CD14-positive monocyte (primary cell): ENCODE measurements around the gene GRIA3. TPM values are rescaled to one million over a fixed set of nuclear protein-coding genes. Genes with fewer than 3 reads are reported as not detected.

Experiments
- DNase-seq, 3 donors: peaks; one replicate each; pipeline ENCODE4 v3.0.0-alpha.2; 2011 to 2022
- H2AFZ ChIP-seq: 2 replicates; pipeline ENCODE4 v1.6.0; 2012; ENCODE audit warnings: mild to moderate bottlenecking, low read depth, low read length, inconsistent platforms; ENCODE audit not compliant: insufficient read depth, poor library complexity, severe bottlenecking
- H3K27ac ChIP-seq, 2 donors: 1 replicate in 1 of 2; 2 replicates in 1 of 2; pipeline ENCODE4 v1.5.1; 2012 to 2013; ENCODE audit warnings: low read length in 2 of 2, control low read depth in 1 of 2, inconsistent platforms in 1 of 2, low read depth in 1 of 2, mild to moderate bottlenecking in 1 of 2
- H3K27me3 ChIP-seq, 2 donors: one replicate each; pipeline versions ENCODE4 v1.6.0 to v1.6.1; 2011 to 2013; ENCODE audit warnings: low read length in 2 of 2; ENCODE audit not compliant: control insufficient read depth in 2 of 2, insufficient read depth in 2 of 2
- H3K36me3 ChIP-seq, 2 donors: replicated peaks in 1 of 2; 1 replicate in 1 of 2; 2 replicates in 1 of 2; pipeline versions ENCODE4 v1.5.1 to v1.6.1; 2012 to 2013; ENCODE audit warnings: low read length in 2 of 2, control low read depth in 1 of 2, inconsistent platforms in 1 of 2, mild to moderate bottlenecking in 1 of 2; ENCODE audit not compliant: insufficient read depth in 2 of 2, control insufficient read depth in 1 of 2
- H3K4me1 ChIP-seq, 2 donors: 1 replicate in 1 of 2; 2 replicates in 1 of 2; pipeline versions ENCODE4 v1.5.1 to v1.6.1; 2012 to 2013; ENCODE audit warnings: low read length in 2 of 2, control low read depth in 1 of 2, inconsistent platforms in 1 of 2, mild to moderate bottlenecking in 1 of 2, moderate library complexity in 1 of 2; ENCODE audit not compliant: insufficient read depth in 2 of 2, control insufficient read depth in 1 of 2
- H3K4me2 ChIP-seq: replicated peaks from 2 replicates; pipeline ENCODE3; 2012; ENCODE audit warnings: low read length, moderate library complexity, mild to moderate bottlenecking; ENCODE audit not compliant: poor library complexity, severe bottlenecking; ENCODE audit errors: extremely low read depth
- H3K4me3 ChIP-seq, 3 experiments: fragments of 200-600 bp in 1 of 3; sonication (generic) in 1 of 3; replicated peaks in 1 of 3; 1 replicate in 2 of 3; 2 replicates in 1 of 3; pipeline ENCODE4 v1.5.1; 2011 to 2013; ENCODE audit warnings: low read length in 3 of 3, mild to moderate bottlenecking in 3 of 3, control low read depth in 2 of 3, low read depth in 2 of 3, inconsistent platforms in 1 of 3, moderate library complexity in 1 of 3
- H3K79me2 ChIP-seq: 2 replicates; pipeline ENCODE4 v1.6.0; 2012; ENCODE audit warnings: mild to moderate bottlenecking, control low read depth, inconsistent platforms, low read length, moderate library complexity; ENCODE audit not compliant: insufficient read depth
- H3K9ac ChIP-seq: 2 replicates; pipeline ENCODE4 v1.6.0; 2017; ENCODE audit warnings: low read length, mild to moderate bottlenecking; ENCODE audit not compliant: insufficient read depth, poor library complexity, severe bottlenecking
- H3K9me3 ChIP-seq, 2 donors: replicated peaks in 1 of 2; 1 replicate in 1 of 2; 2 replicates in 1 of 2; pipeline versions ENCODE4 v1.5.1 to v1.6.1; 2012 to 2013; ENCODE audit warnings: low read length in 2 of 2, control low read depth in 1 of 2; ENCODE audit not compliant: control insufficient read depth in 1 of 2, insufficient read depth in 1 of 2
- H4K20me1 ChIP-seq: 2 replicates; pipeline ENCODE4 v1.6.0; 2012; ENCODE audit warnings: mild to moderate bottlenecking, low read length, control low read depth, moderate library complexity; ENCODE audit not compliant: insufficient read depth
- H3K27ac Mint-ChIP-seq, 7 donors: one replicate each; pipeline ENCODE4 v1.8.0; 2020; ENCODE audit warnings: mild to moderate bottlenecking in 7 of 7, mixed read lengths in 7 of 7, moderate library complexity in 6 of 7, inconsistent platforms in 2 of 7
- H3K27me3 Mint-ChIP-seq, 3 donors: one replicate each; pipeline ENCODE4 v1.8.0; 2021 to 2022; ENCODE audit warnings: low read depth in 3 of 3, mild to moderate bottlenecking in 3 of 3, mixed read lengths in 3 of 3, moderate library complexity in 3 of 3, inconsistent platforms in 1 of 3
- H3K36me3 Mint-ChIP-seq, 2 donors: one replicate each; pipeline ENCODE4 v1.8.0; 2020; ENCODE audit warnings: mixed read lengths in 2 of 2, inconsistent platforms in 1 of 2, mild to moderate bottlenecking in 1 of 2
- H3K4me1 Mint-ChIP-seq: one replicate; pipeline ENCODE4 v1.8.0; 2020; ENCODE audit warnings: mild to moderate bottlenecking, mixed read lengths
- H3K4me3 Mint-ChIP-seq, 2 donors: one replicate each; pipeline ENCODE4 v1.8.0; 2020; ENCODE audit warnings: mild to moderate bottlenecking in 2 of 2, mixed read lengths in 2 of 2, moderate library complexity in 1 of 2
- H3K9me3 Mint-ChIP-seq, 7 donors: one replicate each; pipeline ENCODE4 v1.8.0; 2020 to 2022; ENCODE audit warnings: mixed read lengths in 7 of 7, mild to moderate bottlenecking in 6 of 7, moderate library complexity in 6 of 7, inconsistent platforms in 2 of 7
- CTCF ChIP-seq: fragments of 200-600 bp; IDR thresholded peaks from one replicate; pipeline ENCODE4 v1.8.0; 2022; ENCODE audit warnings: antibody characterized with exemption, mild to moderate bottlenecking
- WGBS: methylation state at CpG from one replicate; pipeline ENCODE4 v1.1.5; 2013; ENCODE audit warnings: missing lambda C conversion rate; ENCODE audit not compliant: insufficient coverage; 5-methylcytosine and 5-hydroxymethylcytosine counted together
- intact Hi-C, 2 donors: fragments of 100-400 bp; cut with micrococcal nuclease; formaldehyde crosslinking; loops; one replicate each; pipeline versions ENCODE4 v1.15.0 to v1.15.1; 2023
- polyA plus RNA-seq, 3 donors: library from polyadenylated mRNA; depleted of rRNA in 1 of 3; unstranded in 2 of 3; stranded (reverse) in 1 of 3; fragments of 300-500 nt in 2 of 3; fragments of >200 nt in 1 of 3; fragmentation: Illumina TruSeq in 2 of 3; gene quantifications; 1 replicate in 2 of 3; 2 replicates in 1 of 3; pipeline ENCODE4 v1.2.3, GENCODE V29; 2012 to 2021

GRIA3 gene
- polyA plus RNA-seq, 3 donors = not detected

- H3K9me3 Mint-ChIP-seq = peaks cover 0 to 2% (median 0%) of the 10 kb centered on the region in 7 donors
- H3K27ac Mint-ChIP-seq = no peak overlapping the region
- H3K4me3 Mint-ChIP-seq = no peak overlapping the region
Observed at GRCh38 chrX:123477673-123478072, 293.6 kb downstream of the GRIA3 start.

GRCh38 chrX:123481913-123482851 is 298.1 kb downstream of the GRIA3 start:
- Mint-ChIP-seq H3K9me3 (peaks cover 0 to 5% (median 0%) of the 10 kb centered on the region in 7 donors), H3K36me3 (no peaks in the 10 kb centered on the region), H3K4me1 (no peaks in the 10 kb centered on the region), H3K27me3 (peaks cover 0 to 3% (median 2%) of the 10 kb centered on the region in 3 donors), H3K27ac (no peak overlapping the region), H3K4me3 (no peak overlapping the region)
- Histone ChIP-seq H3K36me3 (no peaks in the 10 kb centered on the region), H3K9ac (no peak overlapping the region), H3K27ac (no peak overlapping the region), H3K79me2 (no peaks in the 10 kb centered on the region), H3K4me3 (no peak overlapping the region), H4K20me1 (no peaks in the 10 kb centered on the region), H2AFZ (no peak overlapping the region), H3K4me2 (no peak overlapping the region), H3K27me3 (no peaks in the 10 kb centered on the region), H3K9me3 (no peaks in the 10 kb centered on the region), H3K4me1 (no peaks in the 10 kb centered on the region)
- no peak for TF ChIP-seq CTCF
- intact Hi-C loops = no loop called here
- DNase-seq = no peak
- WGBS = 88% methylated on average over 1 of the region's 11 CpGs

More at GRCh38 chrX:123477673-123478072, 293.6 kb downstream of the GRIA3 start:
- intact Hi-C loops = no loop called here
- Histone ChIP-seq H3K36me3 (no peaks in the 10 kb centered on the region), H3K4me3 (no peak overlapping the region), H3K4me1 (no peaks in the 10 kb centered on the region), H3K9me3 (no peaks in the 10 kb centered on the region), H3K4me2 (no peak overlapping the region), H3K27ac (no peak overlapping the region), H3K27me3 (no peaks in the 10 kb centered on the region), H2AFZ (no peak overlapping the region), H3K79me2 (no peaks in the 10 kb centered on the region), H4K20me1 (no peaks in the 10 kb centered on the region), H3K9ac (no peak overlapping the region)
- TF ChIP-seq CTCF = no peak
- Mint-ChIP-seq H3K4me1 (no peaks in the 10 kb centered on the region), H3K27me3 (peaks cover 0 to 3% (median 0%) of the 10 kb centered on the region in 3 donors), H3K36me3 (no peaks in the 10 kb centered on the region)
- no peak for DNase-seq
- no CpG with 5 or more reads among the region's 3 CpGs for WGBS
